ENCODE data around the gene PIWIL1.

PIWIL1 gene

GRCh38 chr12:130338794-130339601, 1.3 kb downstream of the PIWIL1 start:
- no peak for DNase-seq

GRCh38 chr12:130339951-130340350, 2.3 kb downstream of the PIWIL1 start:
- no peak for DNase-seq

GRCh38 chr12:130342442-130342841, 4.8 kb downstream of the PIWIL1 start:
- DNase-seq = no peak

- DNase-seq = no peak
Observed at GRCh38 chr12:130342842-130343241, 5.2 kb downstream of the PIWIL1 start.

GRCh38 chr12:130344529-130344928, 6.8 kb downstream of the PIWIL1 start:
- no peak for DNase-seq

- DNase-seq = no peak
Observed at GRCh38 chr12:130345292-130345691, 7.6 kb downstream of the PIWIL1 start.

GRCh38 chr12:130347588-130347987, 9.9 kb downstream of the PIWIL1 start:
- no peak for DNase-seq

- no peak for DNase-seq
Observed at GRCh38 chr12:130350715-130351114, 13.0 kb downstream of the PIWIL1 start.

- no peak for DNase-seq
Observed at GRCh38 chr12:130351326-130351725, 13.6 kb downstream of the PIWIL1 start.

- no peak for DNase-seq
Observed at GRCh38 chr12:130353081-130353480, 15.4 kb downstream of the PIWIL1 start.

- DNase-seq = no peak
Observed at GRCh38 chr12:130354407-130354806, 16.7 kb downstream of the PIWIL1 start.

GRCh38 chr12:130356222-130356621, 18.5 kb downstream of the PIWIL1 start:
- DNase-seq = no peak

- DNase-seq = no peak
Observed at GRCh38 chr12:130357241-130357640, 19.6 kb downstream of the PIWIL1 start.

- no peak for DNase-seq
Observed at GRCh38 chr12:130357729-130358330, 20.1 kb downstream of the PIWIL1 start.

GRCh38 chr12:130362060-130362459, 24.4 kb downstream of the PIWIL1 start:
- no peak for DNase-seq

- DNase-seq = no peak
Observed at GRCh38 chr12:130364578-130364977, 26.9 kb downstream of the PIWIL1 start.

GRCh38 chr12:130366159-130366558, 28.5 kb downstream of the PIWIL1 start:
- no peak for DNase-seq

GRCh38 chr12:130367003-130367402, 29.3 kb downstream of the PIWIL1 start:
- DNase-seq = no peak

- no peak for DNase-seq
Observed at GRCh38 chr12:130367523-130367922, 29.8 kb downstream of the PIWIL1 start.

- no peak for DNase-seq
Observed at GRCh38 chr12:130369816-130370215, 32.1 kb downstream of the PIWIL1 start.

- no peak for DNase-seq
Observed at GRCh38 chr12:130371296-130371695, 33.6 kb downstream of the PIWIL1 start.

GRCh38 chr12:130372936-130373335, 35.2 kb downstream of the PIWIL1 start:
- no peak for DNase-seq

- DNase-seq = no peak
Observed at GRCh38 chr12:130374083-130374482, 36.4 kb downstream of the PIWIL1 start.
